Measurements from ENCODE around the gene APOA4.

The APOA4 gene

GRCh38 chr11:116860303-116860702 lies 37.2 kb upstream of the APOA4 start:
- no peak for DNase-seq (ENCODE audit: extremely low spot score)
- TF ChIP-seq CTCF (IDR thresholded peaks at IDR 0.05; ENCODE audit: control extremely low read depth, extremely low read depth, low read depth, missing control alignments): no peak
- POLR2A ChIA-PET: no interaction called here
- CTCF ChIA-PET: interaction anchor here (1.2 to 2.8 kb wide), 2 partner anchors 24 to 245 kb away, joined by 6 to 10 read pairs; no protein-coding TSS in a partner anchor

- ChIA-PET CTCF (interaction anchor here (1.0 to 2.8 kb wide), 6 partner anchors 8 to 247 kb away, joined by 3 to 10 read pairs (median 4); no protein-coding TSS in a partner anchor), POLR2A (no interaction called here)
- DNase-seq (ENCODE audit: extremely low spot score): no peak
- TF ChIP-seq CTCF (IDR thresholded peaks at IDR 0.05; ENCODE audit: control extremely low read depth, extremely low read depth, low read depth, missing control alignments): no peak
These were observed 36.1 kb upstream of the APOA4 start for GRCh38 chr11:116859175-116859574.

- DNase-seq (ENCODE audit: extremely low spot score): no peak
- no peak for TF ChIP-seq CTCF (IDR thresholded peaks at IDR 0.05; ENCODE audit: control extremely low read depth, extremely low read depth, low read depth, missing control alignments)
- CTCF ChIA-PET: interaction anchor here (1.0 to 3.0 kb wide), 7 partner anchors 9 to 248 kb away, joined by 3 to 14 read pairs (median 3); partner anchors contain the start of gene APOA5
- POLR2A ChIA-PET: no interaction called here
These were observed 34.8 kb upstream of the APOA4 start for GRCh38 chr11:116857936-116858335.

- ChIA-PET POLR2A (no interaction called here), CTCF (interaction anchor here (1.3 to 6.9 kb wide), 3 partner anchors 8 to 21 kb away, joined by 3 to 49 read pairs (median 14); no protein-coding TSS in a partner anchor)
- DNase-seq (ENCODE audit: extremely low spot score): no peak
- TF ChIP-seq CTCF (IDR thresholded peaks at IDR 0.05; ENCODE audit: control extremely low read depth, extremely low read depth, low read depth, missing control alignments): no peak
These were observed 34.2 kb upstream of the APOA4 start for GRCh38 chr11:116857316-116857715.

- POLR2A ChIA-PET: no interaction called here
- no peak for TF ChIP-seq CTCF (IDR thresholded peaks at IDR 0.05; ENCODE audit: control extremely low read depth, extremely low read depth, low read depth, missing control alignments)
- CTCF ChIA-PET: interaction anchor here (1.3 to 6.9 kb wide), 5 partner anchors 8 to 266 kb away, joined by 3 to 49 read pairs (median 4); no protein-coding TSS in a partner anchor
- DNase-seq (ENCODE audit: extremely low spot score): no peak
These were observed 33.3 kb upstream of the APOA4 start for GRCh38 chr11:116856423-116856822.

GRCh38 chr11:116855413-116855812 lies 32.3 kb upstream of the APOA4 start:
- ChIA-PET CTCF (interaction anchor here (1.4 to 6.9 kb wide), 7 partner anchors 9 to 267 kb away, joined by 3 to 49 read pairs (median 6); no protein-coding TSS in a partner anchor), POLR2A (no interaction called here)
- no peak for TF ChIP-seq CTCF (IDR thresholded peaks at IDR 0.05; ENCODE audit: control extremely low read depth, extremely low read depth, low read depth, missing control alignments)
- no peak for DNase-seq (ENCODE audit: extremely low spot score)

Measured in GM10248 (cell line).